ENCODE data around the gene ARIH1. TPM values are rescaled to one million over a fixed set of nuclear protein-coding genes. Genes with fewer than 3 reads are reported as not detected.

ARIH1 gene
- total and polyA plus RNA-seq, 2 of the 4 experiments (the other 2 are of a cell fraction) = 24.0 to 41.2 TPM

DNA sequence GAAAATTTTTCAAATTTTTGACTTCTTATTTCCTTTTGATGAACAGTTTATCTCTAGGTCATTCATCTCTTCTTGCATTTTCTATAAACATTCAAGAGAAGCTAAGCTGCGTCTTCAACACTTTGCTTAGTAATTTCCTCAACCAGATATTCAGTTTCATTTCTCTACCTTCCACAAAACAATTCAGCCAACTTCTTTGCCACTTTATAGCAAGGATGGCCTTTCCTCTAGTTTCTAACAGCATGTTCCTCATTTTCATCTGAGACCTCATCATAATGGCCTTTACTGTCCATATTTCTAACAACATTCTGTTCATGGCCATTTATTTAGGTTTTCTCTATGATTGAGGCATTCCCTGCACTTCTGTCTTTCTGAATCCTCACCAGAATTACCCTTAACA lies 90.0 kb downstream of the ARIH1 start:
- intact Hi-C loops (cut with micrococcal nuclease) = no loop called here

More for the DNA sequence above, 90.0 kb downstream of the ARIH1 start:
- no peak overlapping the region for H3K14ac ChIP-seq (replicated peaks; ENCODE audit: low read depth, low read length)
- no peak overlapping the region for H4K8ac ChIP-seq (ENCODE audit: low read depth in 2 of 2, low read length in 2 of 2)
- no peak overlapping the region for H3K27ac ChIP-seq (ENCODE audit: insufficient read depth, low read length)
- no peak overlapping the region for H2AK9ac ChIP-seq (replicated peaks; ENCODE audit: low read depth, low read length, poor library complexity)
- no peak overlapping the region for H2BK20ac ChIP-seq (ENCODE audit: low read depth, low read length)
- H3K56ac ChIP-seq (ENCODE audit: extremely low read depth, insufficient read depth, low read length) = no peak overlapping the region
- H2AFZ ChIP-seq (replicated peaks; ENCODE audit: low read length, poor library complexity) = no peak overlapping the region
- H3K9me1 ChIP-seq (ENCODE audit: insufficient read depth, low read length) = peaks cover 6% of the 10 kb centered on the region
- no peak overlapping the region for H3K9ac ChIP-seq (ENCODE audit: low read depth, low read length)
- BruUV-seq (replicated peaks) = no TSS peak
- DNase-seq = no peak
- ATAC-seq (ENCODE audit: low read depth) = no peak
- H4K5ac ChIP-seq (ENCODE audit: low read depth, low read length) = no peak overlapping the region
- H4K20me1 ChIP-seq (ENCODE audit: insufficient read depth, low read length) = peaks cover 16% of the 10 kb centered on the region; the same call in 1 of the 2 replicates
- H2AK5ac ChIP-seq (ENCODE audit: low read depth, low read length) = no peak overlapping the region
- H3K18ac ChIP-seq (ENCODE audit: low read depth, low read length) = no peak overlapping the region
- H3K4ac ChIP-seq (ENCODE audit: low read depth, low read length) = no peak overlapping the region
- TF ChIP-seq SMC3 (IDR thresholded peaks at IDR 0.05; ENCODE audit: low read depth, low read length) (no peak), RAD21 (IDR thresholded peaks at IDR 0.05; ENCODE audit: low read length) (no peak), POLR2A (IDR thresholded peaks at IDR 0.05; ENCODE audit: low read depth, low read length) (no peak), CHD1 (IDR thresholded peaks at IDR 0.05; ENCODE audit: low read depth, low read length) (no peak), FOS (IDR thresholded peaks at IDR 0.05; ENCODE audit: low read depth, low read length) (no peak), ELK1 (IDR thresholded peaks at IDR 0.05; ENCODE audit: borderline replicate concordance, low read depth, low read length) (no peak), BHLHE40 (IDR thresholded peaks at IDR 0.05; ENCODE audit: low read depth, low read length) (no peak), CEBPB (IDR thresholded peaks at IDR 0.05; ENCODE audit: low read depth, low read length) (no peak), NFE2L2 (IDR thresholded peaks at IDR 0.05; ENCODE audit: low read depth, low read length) (no peak), MAFK (IDR thresholded peaks at IDR 0.05; ENCODE audit: low read depth, low read length) (no peak), MAZ (IDR thresholded peaks at IDR 0.05; ENCODE audit: borderline replicate concordance, low read depth, low read length) (no peak), MXI1 (IDR thresholded peaks at IDR 0.05; ENCODE audit: borderline replicate concordance, low read depth, low read length) (no peak)
- TF ChIP-seq, protein P1, sequence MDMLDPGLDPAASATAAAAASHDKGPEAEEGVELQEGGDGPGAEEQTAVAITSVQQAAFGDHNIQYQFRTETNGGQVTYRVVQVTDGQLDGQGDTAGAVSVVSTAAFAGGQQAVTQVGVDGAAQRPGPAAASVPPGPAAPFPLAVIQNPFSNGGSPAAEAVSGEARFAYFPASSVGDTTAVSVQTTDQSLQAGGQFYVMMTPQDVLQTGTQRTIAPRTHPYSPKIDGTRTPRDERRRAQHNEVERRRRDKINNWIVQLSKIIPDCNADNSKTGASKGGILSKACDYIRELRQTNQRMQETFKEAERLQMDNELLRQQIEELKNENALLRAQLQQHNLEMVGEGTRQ (IDR thresholded peaks at IDR 0.05; ENCODE audit: low read depth, low read length) = no peak
- H2BK120ac ChIP-seq (ENCODE audit: low read depth, low read length) = no peak overlapping the region
- H3K36me3 ChIP-seq (ENCODE audit: control insufficient read depth, insufficient read depth, low read length) = peaks cover 22% of the 10 kb centered on the region
- H3K4me3 ChIP-seq (ENCODE audit: insufficient read depth, low read depth, low read length) = no peak overlapping the region
- dilution Hi-C loops (cut with HindIII; ENCODE audit: low sequenced_read_pairs, unreplicated experiment) (no loop called here), in situ Hi-C loops (cut with MboI; ENCODE audit: low sequenced_read_pairs) (no loop called here)
- H2BK15ac ChIP-seq (ENCODE audit: low read depth, low read length) = no peak overlapping the region
- peaks cover 30 to 49% of the 10 kb centered on the region in 2 experiments for H3K79me1 ChIP-seq (ENCODE audit: low read depth in 1 of 2, low read length in 2 of 2)
- H4K91ac ChIP-seq (ENCODE audit: insufficient read depth, low read depth, low read length) = no peak overlapping the region
- peaks cover 6% of the 10 kb centered on the region for H3K4me1 ChIP-seq (ENCODE audit: control insufficient read depth, insufficient read depth, low read length)
- no peaks in the 10 kb centered on the region for H3K9me3 ChIP-seq (ENCODE audit: control insufficient read depth, insufficient read depth, low read length)
- no peak overlapping the region for H3K23ac ChIP-seq (ENCODE audit: low read depth, low read length)
- no peaks in the 10 kb centered on the region for H3K27me3 ChIP-seq (ENCODE audit: control insufficient read depth, insufficient read depth, low read length)
- H3K4me2 ChIP-seq (ENCODE audit: low read depth, low read length) = no peak overlapping the region
- ChIA-PET POLR2A (ENCODE audit: unreplicated experiment) (no interaction called here), CTCF (no interaction called here)
- H2BK5ac ChIP-seq (ENCODE audit: low read depth, low read length, poor library complexity, severe bottlenecking) = no peak overlapping the region
- no CpG with 5 or more reads among the region's 1 CpG for WGBS, 2 experiments (ENCODE audit: extremely low coverage in 2 of 2, insufficient read length in 1 of 2)

Measured in IMR-90 (cell line).